Osteoblast (primary cell): Measurements from ENCODE around the gene SCP2. TPM values are rescaled to one million over a fixed set of nuclear protein-coding genes. Genes with fewer than 3 reads are reported as not detected.

Source experiments
- DNase-seq: peaks from one replicate; pipeline ENCODE4 v3.0.0; 2011; ENCODE audit warnings: low spot score, mixed read lengths; ENCODE audit not compliant: insufficient read length; ENCODE audit errors: missing footprints
- H2AFZ ChIP-seq: 2 replicates; pipeline ENCODE4 v1.6.0; 2011; ENCODE audit warnings: mild to moderate bottlenecking, low read length
- H3K27ac ChIP-seq: 2 replicates; pipeline ENCODE4 v1.5.1; 2011; ENCODE audit warnings: mild to moderate bottlenecking, low read depth, low read length, moderate library complexity
- H3K27me3 ChIP-seq: 2 replicates; pipeline ENCODE4 v1.6.0; 2012; ENCODE audit warnings: mild to moderate bottlenecking, control low read depth, inconsistent platforms, low read length, moderate library complexity; ENCODE audit not compliant: insufficient read depth
- H3K36me3 ChIP-seq: 2 replicates; pipeline ENCODE4 v1.5.1; 2011; ENCODE audit warnings: mild to moderate bottlenecking, low read length, control low read depth, moderate library complexity; ENCODE audit not compliant: insufficient read depth
- H3K4me1 ChIP-seq: 2 replicates; pipeline ENCODE4 v1.5.1; 2011; ENCODE audit warnings: mild to moderate bottlenecking, low read length, control low read depth, moderate library complexity; ENCODE audit not compliant: insufficient read depth
- H3K4me2 ChIP-seq: 2 replicates; pipeline ENCODE4 v1.6.0; 2011; ENCODE audit warnings: mild to moderate bottlenecking, low read length; ENCODE audit not compliant: insufficient read depth
- H3K4me3 ChIP-seq: fragments of 200-600 bp; sonication (generic); 3 replicates; pipeline ENCODE4 v1.5.1; 2012; ENCODE audit warnings: mild to moderate bottlenecking, low read length, inconsistent platforms; ENCODE audit not compliant: insufficient read depth
- H3K79me2 ChIP-seq: 2 replicates; pipeline ENCODE4 v1.6.0; 2012; ENCODE audit warnings: mild to moderate bottlenecking, low read length, control low read depth, inconsistent platforms; ENCODE audit not compliant: insufficient read depth
- H3K9me3 ChIP-seq: 2 replicates; pipeline ENCODE4 v1.5.1; 2011; ENCODE audit warnings: low read depth, low read length, control low read depth
- H4K20me1 ChIP-seq: 2 replicates; pipeline ENCODE4 v1.6.0; 2012; ENCODE audit warnings: mild to moderate bottlenecking, low read length, control low read depth; ENCODE audit not compliant: insufficient read depth
- total RNA-seq: library from RNA; depleted of rRNA; stranded (reverse); fragments of >200 nt; gene quantifications from 2 replicates; pipeline ENCODE4 v1.2.3, GENCODE V29; 2012
- TF ChIP-seq, protein P1 (sequence below): IDR thresholded peaks from 2 replicates; pipeline ENCODE4 v1.5.1; 2011; ENCODE audit warnings: mild to moderate bottlenecking, low read depth, low read length, moderate library complexity; ENCODE audit errors: extremely low read depth

Gene SCP2
- total RNA-seq, 1 donor, result 171 TPM

- peak; percentile 36 for DNase-seq
- Histone ChIP-seq H3K27ac (no peak overlapping the region), H3K4me3 (no peak overlapping the region), H4K20me1 (no peaks in the 10 kb centered on the region), H3K36me3 (no peaks in the 10 kb centered on the region), H3K4me1 (peaks cover 11% of the 10 kb centered on the region), H3K79me2 (no peaks in the 10 kb centered on the region), H3K27me3 (no peaks in the 10 kb centered on the region), H3K9me3 (peaks cover 2% of the 10 kb centered on the region), H3K4me2 (no peak overlapping the region), H2AFZ (no peak overlapping the region)
- TF ChIP-seq, protein P1, sequence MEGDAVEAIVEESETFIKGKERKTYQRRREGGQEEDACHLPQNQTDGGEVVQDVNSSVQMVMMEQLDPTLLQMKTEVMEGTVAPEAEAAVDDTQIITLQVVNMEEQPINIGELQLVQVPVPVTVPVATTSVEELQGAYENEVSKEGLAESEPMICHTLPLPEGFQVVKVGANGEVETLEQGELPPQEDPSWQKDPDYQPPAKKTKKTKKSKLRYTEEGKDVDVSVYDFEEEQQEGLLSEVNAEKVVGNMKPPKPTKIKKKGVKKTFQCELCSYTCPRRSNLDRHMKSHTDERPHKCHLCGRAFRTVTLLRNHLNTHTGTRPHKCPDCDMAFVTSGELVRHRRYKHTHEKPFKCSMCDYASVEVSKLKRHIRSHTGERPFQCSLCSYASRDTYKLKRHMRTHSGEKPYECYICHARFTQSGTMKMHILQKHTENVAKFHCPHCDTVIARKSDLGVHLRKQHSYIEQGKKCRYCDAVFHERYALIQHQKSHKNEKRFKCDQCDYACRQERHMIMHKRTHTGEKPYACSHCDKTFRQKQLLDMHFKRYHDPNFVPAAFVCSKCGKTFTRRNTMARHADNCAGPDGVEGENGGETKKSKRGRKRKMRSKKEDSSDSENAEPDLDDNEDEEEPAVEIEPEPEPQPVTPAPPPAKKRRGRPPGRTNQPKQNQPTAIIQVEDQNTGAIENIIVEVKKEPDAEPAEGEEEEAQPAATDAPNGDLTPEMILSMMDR, result no peak
Observed at GRCh38 chr1:53092659-53093450, 165.8 kb downstream of the SCP2 start.

DNA sequence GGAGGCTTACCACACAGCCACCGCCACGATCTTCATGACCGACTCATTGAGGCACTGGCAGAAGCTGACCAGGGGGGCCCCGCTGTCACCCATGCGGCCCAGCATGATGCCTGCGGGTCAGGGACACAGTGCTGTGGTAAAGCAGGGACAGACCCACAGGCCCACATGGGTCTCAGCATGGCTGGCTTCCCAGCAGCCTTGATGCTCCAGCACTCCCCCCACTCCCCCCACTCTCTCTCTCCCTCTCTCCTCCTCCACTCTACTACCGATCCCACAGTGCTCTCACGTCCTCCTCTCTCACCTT lies 166.3 kb downstream of the SCP2 start:
- no peaks in the 10 kb centered on the region for H3K27me3 ChIP-seq
- H4K20me1 ChIP-seq, result no peaks in the 10 kb centered on the region
- H3K36me3 ChIP-seq, result no peaks in the 10 kb centered on the region
- no peaks in the 10 kb centered on the region for H3K79me2 ChIP-seq
- H3K4me3 ChIP-seq, result no peak overlapping the region
- peaks cover 2% of the 10 kb centered on the region for H3K9me3 ChIP-seq
- DNase-seq, result peak; percentile 52
- no peak overlapping the region for H3K27ac ChIP-seq
- peaks cover 11% of the 10 kb centered on the region for H3K4me1 ChIP-seq
- no peak overlapping the region for H3K4me2 ChIP-seq
- TF ChIP-seq, protein P1, result no peak
- H2AFZ ChIP-seq, result no peak overlapping the region

GRCh38 chr1:53093778-53094532 lies 166.9 kb downstream of the SCP2 start:
- Histone ChIP-seq H3K27ac (no peak overlapping the region), H3K36me3 (no peaks in the 10 kb centered on the region), H4K20me1 (no peaks in the 10 kb centered on the region), H2AFZ (no peak overlapping the region), H3K4me2 (no peak overlapping the region), H3K9me3 (peaks cover 5% of the 10 kb centered on the region), H3K79me2 (no peaks in the 10 kb centered on the region), H3K4me1 (peaks cover 11% of the 10 kb centered on the region), H3K27me3 (no peaks in the 10 kb centered on the region), H3K4me3 (no peak overlapping the region)
- peak; percentile 69 for DNase-seq
- TF ChIP-seq, protein P1, result no peak

- no peaks in the 10 kb centered on the region for H3K36me3 ChIP-seq
- no peak overlapping the region for H2AFZ ChIP-seq
- H3K27me3 ChIP-seq, result no peaks in the 10 kb centered on the region
- H3K9me3 ChIP-seq, result peaks cover 5% of the 10 kb centered on the region
- H3K4me3 ChIP-seq, result no peak overlapping the region
- H3K27ac ChIP-seq, result no peak overlapping the region
- H4K20me1 ChIP-seq, result no peaks in the 10 kb centered on the region
- no peaks in the 10 kb centered on the region for H3K79me2 ChIP-seq
- DNase-seq, result peak; percentile 14
- no peak overlapping the region for H3K4me2 ChIP-seq
- TF ChIP-seq, protein P1, result no peak
- peaks cover 7% of the 10 kb centered on the region for H3K4me1 ChIP-seq
Observed at GRCh38 chr1:53094533-53094919, 167.4 kb downstream of the SCP2 start.
